Activated CD8-positive, alpha-beta T cell treated with anti-CD3 and anti-CD28 coated beads for 36 hours (primary cell): Measurements from ENCODE around the gene ANKLE2. TPM values are rescaled to one million over a fixed set of nuclear protein-coding genes. Genes with fewer than 3 reads are reported as not detected.
"Not testable (repeated sequence)": the region's sequence is repeated elsewhere in the genome, so short reads cannot be mapped to it uniquely, and the experiment has no call there.

Source experiments
- ATAC-seq: fragments of 200-7000 bp; cut with Tn5 transposase; one replicate; pipeline ENCODE4 v1.10.0; 2021; ENCODE audit warnings: mild to moderate bottlenecking, moderate library complexity
- CTCF ChIA-PET: fragments of 350-600 bp; sonication (Branson Sonifier 250); formaldehyde crosslinking; loops from one replicate; lab custom pipeline; 2021; ENCODE audit warnings: antibody characterized with exemption; lab: Charles Lee
- POLR2A ChIA-PET: fragments of 350-600 bp; sonication (Branson Sonifier 250); formaldehyde crosslinking; loops from one replicate; lab custom pipeline; 2021; ENCODE audit warnings: antibody characterized with exemption; lab: Charles Lee
- DNase-seq: peaks from one replicate; pipeline ENCODE4 v3.0.0-alpha.2; 2020
- H3K27ac Mint-ChIP-seq: one replicate; pipeline ENCODE4 v1.8.0; 2021; ENCODE audit warnings: mild to moderate bottlenecking, mixed read lengths
- H3K27me3 Mint-ChIP-seq: one replicate; pipeline ENCODE4 v1.8.0; 2021; ENCODE audit warnings: mixed read lengths
- H3K36me3 Mint-ChIP-seq: one replicate; pipeline ENCODE4 v1.8.0; 2021; ENCODE audit warnings: low read depth, mixed read lengths
- H3K4me1 Mint-ChIP-seq: one replicate; pipeline ENCODE4 v1.8.0; 2021; ENCODE audit warnings: low read depth, mixed read lengths
- H3K4me3 Mint-ChIP-seq: one replicate; pipeline ENCODE4 v1.8.0; 2021; ENCODE audit warnings: mild to moderate bottlenecking, moderate library complexity, mixed read lengths
- H3K9me3 Mint-ChIP-seq: one replicate; pipeline ENCODE4 v1.8.0; 2021; ENCODE audit warnings: mixed read lengths
- intact Hi-C: fragments of 100-400 bp; cut with micrococcal nuclease; formaldehyde crosslinking; loops from one replicate; pipeline ENCODE4 v1.10.0; 2022
- total RNA-seq, 2 experiments: library from RNA; stranded (reverse); gene quantifications; one replicate each; pipeline ENCODE4 v1.2.3, GENCODE V29; 2021
- TF ChIP-seq, protein P1 (sequence below): fragments of 200-600 bp; IDR thresholded peaks from one replicate; pipeline ENCODE4 v1.8.0; 2022; ENCODE audit warnings: antibody characterized with exemption, mild to moderate bottlenecking

ANKLE2 gene
- total RNA-seq: 100 to 1,000 TPM; 103 to 108 TPM

- no peaks in the 10 kb centered on the region for H3K27me3 Mint-ChIP-seq
- intact Hi-C loops: loop anchor here (10.0 kb wide), 1 partner anchor 124 kb away; the partner anchor contains the start of gene CHFR
- CTCF ChIA-PET: interaction anchor here (0.7 to 1.2 kb wide), 2 partner anchors 68 to 113 kb away, joined by 3 read pairs; no protein-coding TSS in a partner anchor
- H3K36me3 Mint-ChIP-seq: peaks cover 34% of the 10 kb centered on the region
- H3K4me1 Mint-ChIP-seq: peaks cover 25% of the 10 kb centered on the region
- POLR2A ChIA-PET: interaction anchor here (0.6 to 2.5 kb wide), 13 partner anchors 8 to 245 kb away, joined by 3 to 12 read pairs (median 3); partner anchors contain the start of gene GOLGA3
- DNase-seq (peak; percentile 86), ATAC-seq (peak; percentile 49)
- peak within 1 kb of the TSS; percentile 90 for H3K4me3 Mint-ChIP-seq
- TF ChIP-seq, protein P1, sequence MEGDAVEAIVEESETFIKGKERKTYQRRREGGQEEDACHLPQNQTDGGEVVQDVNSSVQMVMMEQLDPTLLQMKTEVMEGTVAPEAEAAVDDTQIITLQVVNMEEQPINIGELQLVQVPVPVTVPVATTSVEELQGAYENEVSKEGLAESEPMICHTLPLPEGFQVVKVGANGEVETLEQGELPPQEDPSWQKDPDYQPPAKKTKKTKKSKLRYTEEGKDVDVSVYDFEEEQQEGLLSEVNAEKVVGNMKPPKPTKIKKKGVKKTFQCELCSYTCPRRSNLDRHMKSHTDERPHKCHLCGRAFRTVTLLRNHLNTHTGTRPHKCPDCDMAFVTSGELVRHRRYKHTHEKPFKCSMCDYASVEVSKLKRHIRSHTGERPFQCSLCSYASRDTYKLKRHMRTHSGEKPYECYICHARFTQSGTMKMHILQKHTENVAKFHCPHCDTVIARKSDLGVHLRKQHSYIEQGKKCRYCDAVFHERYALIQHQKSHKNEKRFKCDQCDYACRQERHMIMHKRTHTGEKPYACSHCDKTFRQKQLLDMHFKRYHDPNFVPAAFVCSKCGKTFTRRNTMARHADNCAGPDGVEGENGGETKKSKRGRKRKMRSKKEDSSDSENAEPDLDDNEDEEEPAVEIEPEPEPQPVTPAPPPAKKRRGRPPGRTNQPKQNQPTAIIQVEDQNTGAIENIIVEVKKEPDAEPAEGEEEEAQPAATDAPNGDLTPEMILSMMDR: no peak
- no peaks in the 10 kb centered on the region for H3K9me3 Mint-ChIP-seq
- H3K27ac Mint-ChIP-seq: peak within 1 kb of the TSS; percentile 99
These were observed at the start of gene ANKLE2 for GRCh38 chr12:132761032-132761920. TSS of gene ANKLE2 (minus strand) at chr12:132761832. CDS start at chr12:132761798, 34 bp downstream.

DNA sequence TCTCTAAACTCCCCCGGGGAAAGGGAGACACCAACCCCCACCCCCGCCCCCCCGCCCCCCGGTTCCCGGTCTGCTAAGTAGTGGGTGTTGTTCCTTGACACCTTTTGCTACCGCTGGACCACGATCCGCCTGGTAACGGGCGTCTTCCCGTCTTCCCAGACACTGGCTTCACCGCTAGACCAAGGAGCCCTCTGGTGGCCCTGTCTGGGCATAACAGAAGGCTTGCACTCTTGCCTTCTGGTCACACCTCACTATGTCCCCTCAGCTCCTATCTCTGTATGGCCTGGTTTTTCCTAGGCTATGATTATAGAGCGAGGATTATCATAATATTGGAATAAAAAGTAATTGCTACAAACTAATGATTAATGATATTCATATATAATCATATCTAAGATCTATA, 47.8 kb upstream of the ANKLE2 start:
- H3K36me3 Mint-ChIP-seq: peaks cover 61% of the 10 kb centered on the region
- DNase-seq: peak; percentile 46
- CTCF ChIA-PET: interaction anchor here (1.0 to 1.3 kb wide), 2 partner anchors 70 to 97 kb away, joined by 3 to 6 read pairs; no protein-coding TSS in a partner anchor

GRCh38 chr12:132807295-132808092, 45.9 kb upstream of the ANKLE2 start:
- peak overlapping the region; percentile 46 for H3K27ac Mint-ChIP-seq
- no peak overlapping the region for H3K4me3 Mint-ChIP-seq
- peaks cover 41% of the 10 kb centered on the region for H3K4me1 Mint-ChIP-seq
- no peak for DNase-seq
- CTCF ChIA-PET: interaction anchor here (1.0 to 3.2 kb wide), 5 partner anchors 27 to 99 kb away, joined by 3 to 15 read pairs (median 5); no protein-coding TSS in a partner anchor
- no peaks in the 10 kb centered on the region for H3K27me3 Mint-ChIP-seq
- peak; percentile 24 for ATAC-seq
- POLR2A ChIA-PET: interaction anchor here (0.7 to 1.7 kb wide), 4 partner anchors 11 to 150 kb away, joined by 3 to 4 read pairs (median 3); no protein-coding TSS in a partner anchor
- no peaks in the 10 kb centered on the region for H3K9me3 Mint-ChIP-seq
- peaks cover 66% of the 10 kb centered on the region for H3K36me3 Mint-ChIP-seq
- intact Hi-C loops: no loop called here
- TF ChIP-seq, protein P1: no peak

More for the DNA sequence above, 47.8 kb upstream of the ANKLE2 start:
- H3K9me3 Mint-ChIP-seq, H3K27me3 Mint-ChIP-seq, H3K4me3 Mint-ChIP-seq, H3K27ac Mint-ChIP-seq, POLR2A ChIA-PET, ATAC-seq, intact Hi-C loops: not testable (repeated sequence)
- peaks cover 51% of the 10 kb centered on the region for H3K4me1 Mint-ChIP-seq
- TF ChIP-seq, protein P1: peak; percentile 16

DNA sequence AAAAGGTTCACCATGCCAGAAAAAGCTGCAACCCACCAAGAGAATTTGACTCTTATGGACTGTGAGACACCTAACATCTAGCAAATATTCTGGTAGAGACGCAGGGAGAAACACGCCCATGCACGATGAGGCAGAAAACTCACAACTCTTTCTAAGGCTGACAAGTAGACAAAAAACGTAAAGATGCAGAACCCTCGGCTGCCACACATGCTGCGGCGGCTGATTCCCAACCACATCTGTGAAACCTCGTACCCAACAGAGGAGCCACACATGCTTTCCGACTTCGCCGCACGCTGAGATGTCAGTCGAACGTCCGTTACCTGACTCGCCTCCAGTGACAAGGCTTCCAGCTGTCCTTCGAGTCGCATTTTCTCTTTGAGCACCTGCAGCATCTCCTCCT, 45.2 kb upstream of the ANKLE2 start:
- Mint-ChIP-seq H3K36me3 (peaks cover 63% of the 10 kb centered on the region), H3K4me1 (peaks cover 36% of the 10 kb centered on the region), H3K27me3 (no peaks in the 10 kb centered on the region), H3K4me3 (no peak overlapping the region), H3K27ac (peak overlapping the region; percentile 46), H3K9me3 (no peaks in the 10 kb centered on the region)
- CTCF ChIA-PET: interaction anchor here (1.0 to 3.2 kb wide), 5 partner anchors 27 to 99 kb away, joined by 3 to 15 read pairs (median 4); no protein-coding TSS in a partner anchor
- TF ChIP-seq, protein P1: no peak
- intact Hi-C loops: no loop called here
- POLR2A ChIA-PET: interaction anchor here (1.4 to 1.7 kb wide), 3 partner anchors 10 to 69 kb away, joined by 3 to 4 read pairs (median 3); no protein-coding TSS in a partner anchor
- peak; percentile 58 for ATAC-seq
- peak; percentile 75 for DNase-seq
